GM18505 (cell line): ENCODE results near the gene TCTA.

Source experiments
- ATAC-seq: cut with Tn5 transposase; IDR thresholded peaks from one replicate; pipeline ENCODE4 v1.9.1; 2021; ENCODE audit not compliant: unreplicated experiment
- POLR2A ChIP-seq: IDR thresholded peaks from 4 replicates; pipeline ENCODE4 v1.6.1; 2011; ENCODE audit warnings: borderline replicate concordance; ENCODE audit not compliant: insufficient read depth, insufficient read length; ENCODE audit errors: extremely low read depth

Gene TCTA

DNA sequence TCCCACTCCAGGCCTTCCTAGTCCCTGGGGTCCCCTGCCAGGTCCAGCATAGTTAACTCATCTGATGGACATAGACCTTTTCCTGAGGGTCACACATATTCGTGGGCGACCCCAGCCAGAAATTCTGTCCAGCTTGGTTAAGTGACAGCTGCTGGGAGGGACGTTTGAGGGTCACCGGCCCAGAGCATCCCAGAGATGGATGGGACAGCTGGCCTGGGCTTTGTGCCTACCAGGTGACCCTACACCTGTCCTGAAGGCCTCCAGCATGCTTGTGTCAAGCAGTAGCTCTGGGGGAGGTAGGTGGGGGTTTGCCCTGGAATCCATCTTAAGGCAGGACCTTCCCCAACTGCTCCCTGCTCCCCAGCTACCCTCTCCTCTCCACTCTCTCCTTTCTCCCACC, 48.7 kb downstream of the TCTA start:
- no peak for ATAC-seq
- no peak for TF ChIP-seq POLR2A

DNA sequence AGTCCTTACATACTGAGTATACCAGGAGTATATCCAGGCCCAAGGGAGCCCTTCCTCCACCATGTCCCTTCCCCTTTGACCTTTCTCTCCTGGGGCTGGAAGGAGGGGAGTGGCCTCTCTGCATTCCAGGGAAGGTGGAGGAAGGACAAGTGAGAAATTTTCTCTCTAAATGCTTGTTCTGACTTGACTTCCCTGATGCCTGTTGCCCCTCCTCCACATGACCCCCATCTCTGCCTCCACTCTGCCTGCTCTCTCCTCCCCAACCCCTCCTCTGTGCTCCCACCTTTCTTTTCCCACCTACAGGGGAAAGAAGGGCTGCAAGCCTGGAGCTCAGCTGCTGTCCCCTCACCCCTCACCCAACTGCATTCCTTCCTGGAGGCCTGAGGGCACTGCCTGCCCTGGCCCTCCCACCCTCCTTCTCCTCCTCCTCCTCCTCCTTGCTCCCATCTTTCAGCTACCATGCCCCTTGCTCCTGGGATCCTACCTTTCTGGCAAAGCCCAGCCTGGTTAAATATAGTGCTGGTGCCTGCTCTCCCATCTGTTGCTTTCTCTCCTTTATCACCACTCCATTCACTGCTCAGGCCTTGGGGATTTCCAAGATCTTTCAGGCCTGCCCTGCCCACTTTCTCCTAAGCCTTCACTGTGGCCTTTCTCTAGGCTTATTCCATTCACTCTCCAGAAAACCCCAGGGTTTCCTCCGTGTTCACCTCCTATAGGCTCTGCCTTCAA, 49.4 kb downstream of the TCTA start:
- no peak for TF ChIP-seq POLR2A
- ATAC-seq, result no peak

DNA sequence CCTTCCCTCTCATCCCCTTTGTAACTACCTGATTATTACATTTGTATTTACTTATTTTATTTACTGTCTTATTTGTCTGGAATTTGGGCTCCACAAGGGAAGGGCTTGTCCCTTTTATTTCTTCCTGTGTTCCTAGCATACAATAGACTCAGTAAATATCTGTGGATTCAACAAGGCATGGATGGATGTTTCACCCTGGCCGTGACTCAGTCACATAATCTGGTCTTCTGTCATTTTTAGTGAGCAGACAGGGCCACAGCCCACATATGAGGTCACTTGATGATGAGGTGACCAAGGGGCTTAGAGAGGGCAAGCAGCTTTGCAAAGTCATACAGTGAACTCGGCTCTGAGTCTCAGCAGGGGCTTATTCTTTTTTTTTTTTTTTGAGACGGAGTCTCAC, 50.0 kb downstream of the TCTA start:
- TF ChIP-seq POLR2A, result no peak
- no peak for ATAC-seq

DNA sequence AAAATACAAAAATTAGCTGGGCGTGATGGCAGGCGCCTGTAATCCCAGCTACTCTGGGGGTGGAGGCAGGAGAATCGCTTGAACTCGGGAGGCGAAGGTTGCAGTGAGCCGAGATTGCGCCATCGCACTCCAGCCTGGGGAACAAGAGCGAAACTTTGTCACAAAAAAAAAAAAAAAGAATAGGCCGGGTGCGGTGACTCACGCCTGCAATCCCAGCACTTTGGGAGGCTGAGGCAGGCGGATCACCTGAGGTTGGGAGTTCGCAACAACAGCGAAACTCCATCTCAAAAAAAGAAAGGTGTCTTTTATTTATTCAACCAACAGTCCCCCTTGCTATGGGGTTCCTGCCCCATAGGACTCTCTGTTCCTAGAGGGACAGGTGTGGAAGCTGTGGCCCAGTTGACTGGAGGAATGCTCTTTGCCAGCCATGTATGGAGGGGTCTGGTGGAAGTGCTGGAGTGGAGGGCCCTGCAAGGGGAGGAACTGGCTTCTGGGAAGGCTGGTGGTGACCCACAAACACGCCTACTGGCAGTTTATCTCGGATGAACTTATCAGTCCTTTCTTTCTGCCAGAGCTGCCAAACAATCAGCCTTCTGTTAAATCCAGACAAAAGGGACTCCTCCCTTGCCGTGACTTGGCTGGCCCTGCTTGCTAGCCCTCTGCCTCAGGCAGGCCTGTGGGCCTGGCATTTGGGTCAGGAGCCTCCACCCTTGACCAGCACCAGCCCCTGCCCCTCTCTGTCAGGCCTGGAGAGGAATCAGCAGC, 53.2 kb downstream of the TCTA start:
- ATAC-seq, result no peak
- TF ChIP-seq POLR2A, result no peak
